Neural progenitor cell (in vitro differentiated cells): ENCODE results near the gene DSCAML1.
"Not testable (repeated sequence)": the region's sequence is repeated elsewhere in the genome, so short reads cannot be mapped to it uniquely, and the experiment has no call there.

Source experiments
- CTCF ChIP-seq: fragments of 200-600 bp; sonication (generic); IDR thresholded peaks from 2 replicates; pipeline ENCODE4 v1.5.1; 2017; ENCODE audit warnings: antibody characterized with exemption, mild to moderate bottlenecking
- EZH2 ChIP-seq: fragments of 200-600 bp; sonication (generic); IDR thresholded peaks from 2 replicates; pipeline ENCODE4 v1.6.1; 2017; ENCODE audit warnings: antibody characterized with exemption, mild to moderate bottlenecking, moderate library complexity
- EZH2phosphoT487 ChIP-seq: fragments of 200-600 bp; sonication (generic); IDR thresholded peaks from 2 replicates; pipeline ENCODE4 v1.6.1; 2017; ENCODE audit warnings: antibody characterized with exemption

GRCh38 chr11:117399100-117399840, 397.7 kb downstream of the DSCAML1 start:
- not testable (repeated sequence) for TF ChIP-seq CTCF, EZH2, EZH2phosphoT487
